Coronary artery (tissue), 2 donors: ENCODE results near the gene TOP1.

ENCODE experiments used
- DNase-seq: peaks from one replicate; pipeline ENCODE4 v3.0.0-alpha.2; 2017; ENCODE audit warnings: low spot score
- H3K27ac ChIP-seq, 2 donors: fragments of 200-600 bp; sonication (generic); one replicate each; pipeline ENCODE4 v1.5.1; 2016 to 2019
- H3K4me3 ChIP-seq: fragments of 200-600 bp; sonication (generic); 2 replicates; pipeline ENCODE4 v1.5.1; 2016; ENCODE audit warnings: mild to moderate bottlenecking, moderate library complexity
- CTCF ChIP-seq: fragments of 200-600 bp; sonication (generic); IDR thresholded peaks from one replicate; pipeline ENCODE4 v1.5.1; 2019; ENCODE audit warnings: antibody characterized with exemption

The TOP1 gene

DNA sequence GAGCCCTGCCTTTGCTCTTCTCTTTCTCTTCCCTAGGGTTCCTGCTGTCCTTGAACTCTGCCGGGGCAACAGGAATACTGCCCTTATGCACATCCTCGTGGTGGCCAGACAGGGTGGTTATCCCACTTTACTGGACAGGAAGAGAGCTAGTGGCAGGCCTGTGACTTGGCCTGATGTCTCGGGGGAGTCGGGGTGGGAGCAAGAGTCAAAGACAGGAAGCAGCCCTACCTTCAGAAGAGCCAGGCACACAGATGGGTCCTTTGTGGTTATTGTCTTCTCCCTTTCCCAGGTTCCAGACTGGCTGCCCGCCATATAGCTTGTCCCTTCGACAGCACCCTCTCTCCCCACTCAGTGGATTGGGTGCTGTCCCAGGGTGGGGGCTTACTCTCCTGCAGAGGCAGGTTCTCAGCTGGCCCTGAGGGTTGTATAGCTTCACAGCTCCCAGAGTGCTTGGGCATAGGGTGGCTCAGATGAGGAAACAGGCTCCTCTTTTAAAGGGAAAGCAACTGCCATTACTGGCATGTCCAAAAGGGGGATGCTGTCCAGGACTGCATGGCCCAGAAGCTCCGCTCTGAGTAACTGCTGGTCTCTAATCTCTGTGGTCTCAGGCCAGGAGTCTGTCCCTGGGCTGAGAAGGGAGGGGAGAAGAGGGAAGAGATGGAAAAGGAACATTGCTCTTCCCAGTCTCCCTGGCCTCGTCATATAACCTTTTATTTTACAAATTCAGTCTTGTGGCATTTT, 126.0 kb downstream of the TOP1 start:
- peak overlapping the region in 1 of 2 donors; percentile 48 for H3K27ac ChIP-seq

GRCh38 chr20:41155261-41155660, 126.6 kb downstream of the TOP1 start:
- H3K4me3 ChIP-seq: no peak overlapping the region
- TF ChIP-seq CTCF: no peak
- no peak for DNase-seq
- H3K27ac ChIP-seq: peak overlapping the region in 1 of 2 donors; percentile 48

More for the DNA sequence above, 126.0 kb downstream of the TOP1 start:
- TF ChIP-seq CTCF: no peak
- H3K4me3 ChIP-seq: no peak overlapping the region
- DNase-seq: no peak

DNA sequence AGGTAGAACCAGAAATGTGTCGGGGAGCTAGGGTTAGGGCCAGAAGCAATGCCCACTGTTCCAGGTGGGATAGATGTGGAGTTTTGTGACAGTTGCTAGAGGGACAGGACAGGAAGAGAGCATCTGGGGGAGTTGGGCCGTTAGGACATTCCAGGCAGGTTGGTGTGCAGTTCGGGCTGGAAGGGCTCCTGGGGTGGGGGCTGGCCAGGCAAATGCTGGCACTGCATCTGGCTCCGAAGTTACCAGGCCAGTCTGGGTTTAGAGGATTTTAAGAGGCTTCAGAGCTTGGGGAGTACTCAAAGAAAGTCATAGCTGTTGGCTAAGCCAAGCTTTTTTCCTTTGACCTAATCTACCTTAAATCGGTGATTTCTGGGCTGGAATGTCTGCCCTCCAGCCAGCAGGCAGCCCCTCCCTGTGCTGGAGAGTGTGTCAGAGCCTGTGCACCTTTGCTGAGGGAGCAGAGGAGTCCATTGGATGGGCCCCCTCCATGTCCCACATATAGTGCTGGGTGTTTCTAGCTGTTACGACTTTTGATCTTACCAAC, 129.5 kb downstream of the TOP1 start:
- no peak for DNase-seq
- TF ChIP-seq CTCF: no peak
- H3K4me3 ChIP-seq: no peak overlapping the region
- H3K27ac ChIP-seq: peak overlapping the region in 1 of 2 donors; percentile 3

- H3K27ac ChIP-seq: peak overlapping the region in 1 of 2 donors; percentile 22
- TF ChIP-seq CTCF: no peak
- no peak for DNase-seq
- H3K4me3 ChIP-seq: no peak overlapping the region
These were observed 130.9 kb downstream of the TOP1 start for GRCh38 chr20:41159547-41159946.

GRCh38 chr20:41160686-41161085, 132.1 kb downstream of the TOP1 start:
- DNase-seq: no peak
- H3K4me3 ChIP-seq: no peak overlapping the region
- H3K27ac ChIP-seq: no peak overlapping the region
- TF ChIP-seq CTCF: no peak

DNA sequence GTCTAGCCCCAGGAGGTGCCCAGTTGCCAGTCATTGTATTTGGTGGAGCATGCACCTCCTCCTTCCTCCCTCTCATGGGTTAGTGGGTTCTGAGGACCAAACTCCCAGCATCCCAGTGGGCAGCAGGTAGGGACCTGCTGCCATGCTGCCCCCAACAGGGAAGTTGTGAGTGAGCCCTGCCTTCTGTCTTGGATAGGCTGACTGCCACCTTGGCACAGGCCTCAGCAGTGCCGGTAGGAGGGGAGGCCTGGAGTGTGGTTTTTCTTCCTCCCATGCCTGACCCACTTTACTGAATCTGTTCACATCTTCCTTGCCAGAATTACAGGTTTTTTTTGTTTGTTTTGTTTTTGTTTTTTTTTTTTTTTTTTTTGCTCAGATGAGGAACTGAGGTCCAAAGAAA, 133.3 kb downstream of the TOP1 start:
- no peak for TF ChIP-seq CTCF
- no peak for DNase-seq
- H3K4me3 ChIP-seq: no peak overlapping the region
- peak overlapping the region in 1 of 2 donors; percentile 28 for H3K27ac ChIP-seq

GRCh38 chr20:41162396-41162795, 133.8 kb downstream of the TOP1 start:
- Histone ChIP-seq H3K4me3 (no peak overlapping the region), H3K27ac (peak overlapping the region in 1 of 2 donors; percentile 28)
- TF ChIP-seq CTCF: no peak

More at GRCh38 chr20:41162396-41162795, 133.8 kb downstream of the TOP1 start:
- DNase-seq: no peak
